Endothelial cell of umbilical vein (primary cell): Measurements from ENCODE around the gene ADA. TPM values are rescaled to one million over a fixed set of nuclear protein-coding genes. Genes with fewer than 3 reads are reported as not detected.

Source experiments
- BruUV-seq: library from RNA; stranded (reverse); fragments of 400-500 nt; replicated peaks from 2 replicates; lab custom pipeline; 2021; lab: Mats Ljungman, UMichigan
- CTCF ChIA-PET: fragments of 300-600, 350-600 bp; sonication (Branson Sonifier 250); formaldehyde crosslinking; loops from one replicate; lab custom pipeline; 2021; ENCODE audit warnings: antibody characterized with exemption, inconsistent platforms; lab: Charles Lee
- POLR2A ChIA-PET: fragments of 300-600, 350-600 bp; sonication (Branson Sonifier 250); formaldehyde crosslinking; loops from one replicate; lab custom pipeline; 2021; ENCODE audit warnings: antibody characterized with exemption, inconsistent platforms; lab: Charles Lee
- DNase-seq: peaks from one replicate; pipeline ENCODE4 v3.0.0-alpha.2; 2011; ENCODE audit warnings: low read depth, low spot score
- FAIRE-seq: peaks from 2 replicates; lab custom pipeline; 2011; peaks lifted over from hg19 to GRCh38; lab: Jason Lieb, UNC
- H2AFZ ChIP-seq: 2 replicates; pipeline ENCODE4 v1.6.0; 2012; ENCODE audit warnings: low read depth, low read length, control low read depth, inconsistent platforms
- H3K27ac ChIP-seq: 2 replicates; pipeline ENCODE4 v1.5.1; 2011; ENCODE audit warnings: low read depth, mild to moderate bottlenecking, control low read depth, low read length, moderate library complexity; ENCODE audit not compliant: insufficient read depth
- H3K27me3 ChIP-seq, 2 experiments: 2 replicates each; pipeline versions ENCODE4 v1.6.0 to v1.6.1; 2011; ENCODE audit warnings: low read length in 2 of 2, mixed read lengths in 1 of 2; ENCODE audit not compliant: control insufficient read depth in 2 of 2, insufficient read depth in 2 of 2
- H3K36me3 ChIP-seq, 2 experiments: 2 replicates in 1 of 2; 3 replicates in 1 of 2; pipeline ENCODE4 v1.5.1; 2011; ENCODE audit warnings: low read length in 2 of 2, mild to moderate bottlenecking in 1 of 2, moderate library complexity in 1 of 2; ENCODE audit not compliant: control insufficient read depth in 2 of 2, insufficient read depth in 2 of 2; ENCODE audit errors: extremely low read depth in 1 of 2
- H3K4me1 ChIP-seq: 3 replicates; pipeline ENCODE4 v1.5.1; 2011; ENCODE audit warnings: mild to moderate bottlenecking, low read length; ENCODE audit not compliant: control insufficient read depth, insufficient read depth; ENCODE audit errors: extremely low read depth
- H3K4me2 ChIP-seq: 2 replicates; pipeline ENCODE4 v1.6.1; 2011; ENCODE audit warnings: low read length, control low read depth, mixed read lengths; ENCODE audit not compliant: insufficient read depth
- H3K4me3 ChIP-seq, 3 experiments: fragments of 200-600 bp in 1 of 3; sonication (generic), shearing (Covaris generic) in 1 of 3; replicated peaks in 1 of 3; 2 replicates each; pipeline ENCODE4 v1.5.1; 2011 to 2016; ENCODE audit warnings: control low read depth in 3 of 3, low read length in 3 of 3, mild to moderate bottlenecking in 2 of 3, inconsistent platforms in 1 of 3, low read depth in 1 of 3, moderate library complexity in 1 of 3; ENCODE audit not compliant: insufficient read depth in 1 of 3
- H3K79me2 ChIP-seq: 2 replicates; pipeline ENCODE4 v1.6.0; 2012; ENCODE audit warnings: low read length, inconsistent platforms; ENCODE audit not compliant: control insufficient read depth, insufficient read depth
- H3K9ac ChIP-seq: replicated peaks from 2 replicates; pipeline ENCODE3; 2011; ENCODE audit warnings: low read length, control low read depth; ENCODE audit not compliant: insufficient read depth; ENCODE audit errors: extremely low read depth
- H3K9me1 ChIP-seq: replicated peaks from 3 replicates; pipeline ENCODE4 v1.6.0; 2011; ENCODE audit warnings: mild to moderate bottlenecking, low read length; ENCODE audit not compliant: control insufficient read depth, insufficient read depth; ENCODE audit errors: extremely low read depth
- H3K9me3 ChIP-seq: replicated peaks from 2 replicates; pipeline ENCODE4 v1.5.1; 2012; ENCODE audit warnings: low read length, inconsistent platforms; ENCODE audit not compliant: control insufficient read depth, insufficient read depth
- H4K20me1 ChIP-seq: replicated peaks from 2 replicates; pipeline ENCODE3; 2011; ENCODE audit warnings: mild to moderate bottlenecking, low read length; ENCODE audit not compliant: control insufficient read depth, insufficient read depth; ENCODE audit errors: extremely low read depth
- CTCF ChIP-seq, 2 donors: IDR thresholded peaks; 1 replicate in 1 of 2; 2 replicates in 1 of 2; pipeline ENCODE4 v1.5.1; 2011; ENCODE audit warnings: low read length in 2 of 2, mild to moderate bottlenecking in 2 of 2, moderate library complexity in 2 of 2, control low read depth in 1 of 2, inconsistent platforms in 1 of 2, low read depth in 1 of 2; ENCODE audit not compliant: insufficient read depth in 1 of 2; ENCODE audit errors: extremely low read depth in 1 of 2
- EZH2 ChIP-seq: IDR thresholded peaks from 2 replicates; pipeline ENCODE4 v1.6.1; 2012; ENCODE audit warnings: borderline replicate concordance, low read depth, mild to moderate bottlenecking, moderate library complexity, low read length, inconsistent platforms; ENCODE audit not compliant: severe bottlenecking
- FOS ChIP-seq: IDR thresholded peaks from 2 replicates; pipeline ENCODE4 v1.6.1; 2011; ENCODE audit warnings: mild to moderate bottlenecking, low read length, moderate library complexity, borderline replicate concordance; ENCODE audit not compliant: insufficient read depth
- GATA2 ChIP-seq: IDR thresholded peaks from 2 replicates; pipeline ENCODE4 v1.7.0; 2011; ENCODE audit warnings: low read depth, mild to moderate bottlenecking, moderate library complexity, mixed read lengths, low read length; ENCODE audit not compliant: insufficient read length, insufficient read depth
- JUN ChIP-seq: IDR thresholded peaks from 2 replicates; pipeline ENCODE4 v1.6.1; 2011; ENCODE audit warnings: borderline replicate concordance, low read depth; ENCODE audit not compliant: insufficient read length, insufficient read depth
- MAX ChIP-seq: IDR thresholded peaks from 2 replicates; pipeline ENCODE4 v1.6.1; 2011; ENCODE audit not compliant: insufficient read depth, insufficient read length
- MYC ChIP-seq: IDR thresholded peaks from one replicate; pipeline ENCODE4 v1.6.1; 2011; ENCODE audit warnings: mild to moderate bottlenecking, low read depth, low read length
- POLR2A ChIP-seq: IDR thresholded peaks from 2 replicates; pipeline ENCODE4 v1.6.1; 2012; ENCODE audit warnings: low read depth, mild to moderate bottlenecking, control low read depth, low read length
- POLR2AphosphoS5 ChIP-seq: IDR thresholded peaks from 2 replicates; pipeline ENCODE4 v1.6.1; 2012; ENCODE audit warnings: low read depth, mild to moderate bottlenecking, control low read depth, low read length, moderate library complexity; ENCODE audit not compliant: insufficient read depth
- dilution Hi-C: fragments of 300-500 bp; cut with MboI; formaldehyde crosslinking; loops from one replicate; pipeline ENCODE4 v1.15.0; 2019; ENCODE audit warnings: low sequenced_read_pairs; ENCODE audit not compliant: extremely low pct_ligation_motif_present
- intact Hi-C: fragments of 100-400 bp; cut with micrococcal nuclease; formaldehyde crosslinking; loops from one replicate; pipeline ENCODE4 v1.10.0; 2022
- polyA plus RNA-seq, 4 experiments: library from polyadenylated mRNA; depleted of rRNA in 3 of 4; stranded (reverse) in 3 of 4; unstranded in 1 of 4; fragments of >200 nt; gene quantifications; 2 replicates each; pipeline versions ENCODE4 v1.2.1 to v1.2.3, GENCODE V29; 2011 to 2012; ENCODE audit warnings: missing spikeins in 1 of 4
- total RNA-seq: library from RNA; stranded (reverse); gene quantifications from 2 replicates; pipeline ENCODE4 v1.2.3, GENCODE V29; 2021

The ADA gene
- total and polyA plus RNA-seq, 2 donors (not counting 3 experiments of a cell fraction or from before 2014, with no cell fraction given) = 26.3 to 33.1 TPM

- H4K20me1 ChIP-seq = no peaks in the 10 kb centered on the region
- peaks cover 75% of the 10 kb centered on the region for H3K79me2 ChIP-seq
- no peak overlapping the region for H2AFZ ChIP-seq
- peaks cover 15 to 18% of the 10 kb centered on the region in 2 experiments for H3K36me3 ChIP-seq
- no peaks in the 10 kb centered on the region for H3K9me3 ChIP-seq
- no peaks in the 10 kb centered on the region for H3K27me3 ChIP-seq
- no peak overlapping the region for H3K9ac ChIP-seq
- ChIA-PET POLR2A (no interaction called here), CTCF (interaction anchor here (1.2 to 2.7 kb wide), 3 partner anchors 8 to 18 kb away, joined by 4 to 12 read pairs (median 5); no protein-coding TSS in a partner anchor)
- no peak overlapping the region for H3K4me3 ChIP-seq
- intact Hi-C loops (no loop called here), dilution Hi-C loops (no loop called here)
- FAIRE-seq (peak; percentile 71), DNase-seq (no peak)
- H3K9me1 ChIP-seq = no peaks in the 10 kb centered on the region
- no peak overlapping the region for H3K27ac ChIP-seq
- peaks cover 66% of the 10 kb centered on the region for H3K4me1 ChIP-seq
- no peak overlapping the region for H3K4me2 ChIP-seq
- TF ChIP-seq POLR2A = no peak
- TF ChIP-seq CTCF (IDR thresholded peaks at IDR 0.05; ENCODE audit: extremely low read depth in 1 of 2, insufficient read depth in 1 of 2, low read depth in 1 of 2, low read length in 2 of 2) = no peak
- no peak for TF ChIP-seq FOS
- TF ChIP-seq MAX = no peak
- no peak for TF ChIP-seq POLR2AphosphoS5
- no peak for TF ChIP-seq GATA2
- TF ChIP-seq EZH2 = no peak
- no peak for TF ChIP-seq MYC
- no peak for TF ChIP-seq JUN
- BruUV-seq = no TSS peak
Measured at GRCh38 chr20:44593751-44594150, 57.7 kb downstream of the ADA start.
